Measurements from ENCODE around the gene WFS1. TPM values are rescaled to one million over a fixed set of nuclear protein-coding genes. Genes with fewer than 3 reads are reported as not detected.

The WFS1 gene
- total and polyA plus RNA-seq, 2 of the 8 experiments (the other 6 are each of a cell fraction or from before 2014, with no cell fraction given) = 29.1 to 43.1 TPM

DNA sequence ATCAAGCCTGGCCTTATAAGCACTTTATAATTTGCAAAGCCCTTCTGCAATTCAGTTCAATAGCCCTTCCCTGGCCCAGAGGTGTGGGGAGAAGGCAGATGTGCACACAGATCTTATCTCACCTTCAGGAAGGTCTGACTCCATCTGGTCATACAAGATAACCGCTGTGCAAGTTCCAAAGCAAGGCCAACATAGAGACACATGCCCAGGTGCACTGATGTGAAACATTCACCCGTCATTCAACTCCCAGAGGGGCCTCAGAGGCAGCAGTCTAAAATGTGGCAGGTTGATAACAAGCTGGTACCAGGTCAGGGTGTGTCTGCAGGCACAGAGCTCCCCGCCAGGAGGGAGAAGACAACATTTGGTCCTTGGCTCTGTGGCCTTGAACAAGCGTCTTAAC lies 10.9 kb upstream of the WFS1 start:
- Histone ChIP-seq H3K36me3 (ENCODE audit: control insufficient read depth in 2 of 4, insufficient read depth in 4 of 4, low read length in 3 of 4) (no peaks in the 10 kb centered on the region), H3K27ac (ENCODE audit: low read depth, low read length) (no peak overlapping the region), H4K8ac (ENCODE audit: extremely low read depth, insufficient read depth, low read length) (no peak overlapping the region), H4K5ac (ENCODE audit: insufficient read length, low read depth, low read length) (no peak overlapping the region), H3K79me1 (ENCODE audit: low read depth, low read length) (no peaks in the 10 kb centered on the region), H3K9ac (replicated peaks in 1 of 4; ENCODE audit: extremely low read depth in 1 of 4, low read depth in 3 of 4, low read length in 3 of 4) (no peak overlapping the region), H2BK12ac (ENCODE audit: low read depth, low read length) (no peak overlapping the region; the same call in 1 of the 2 replicates), H2BK20ac (ENCODE audit: low read length) (no peak overlapping the region), H3K4ac (replicated peaks; ENCODE audit: insufficient read length, low read depth, low read length) (no peak overlapping the region), H2AFZ (ENCODE audit: low read length) (no peak overlapping the region), H3K23ac (ENCODE audit: insufficient read length) (no peak overlapping the region), H2BK15ac (ENCODE audit: low read length) (no peak overlapping the region), H3K4me3 (ENCODE audit: extremely low read depth in 1 of 4, insufficient read depth in 2 of 4, low read depth in 3 of 4, low read length in 4 of 4) (no peak overlapping the region), H3K23me2 (ENCODE audit: low read depth, low read length) (no peaks in the 10 kb centered on the region), H3K56ac (replicated peaks; ENCODE audit: insufficient read length, low read depth, low read length) (no peak overlapping the region), H3K4me1 (replicated peaks in 1 of 4; ENCODE audit: control insufficient read depth in 3 of 4, insufficient read depth in 4 of 4, low read length in 3 of 4) (peaks cover 0 to 6% (median 5%) of the 10 kb centered on the region in 4 experiments; a peak in 5 of 7 replicates), H2AK5ac (ENCODE audit: low read depth, low read length) (no peak overlapping the region), H2BK5ac (ENCODE audit: low read depth, low read length) (no peak overlapping the region), H3K79me2 (ENCODE audit: control insufficient read depth in 1 of 2, insufficient read depth in 2 of 2, low read length in 2 of 2) (no peaks in the 10 kb centered on the region), H3K27me3 (replicated peaks in 1 of 4; ENCODE audit: control insufficient read depth in 3 of 4, extremely low read depth in 1 of 4, insufficient read depth in 3 of 4, low read length in 3 of 4) (no peaks in the 10 kb centered on the region; a peak in 2 of 7 replicates), H2BK120ac (replicated peaks; ENCODE audit: low read depth, low read length) (no peak overlapping the region), H3K9me3 (ENCODE audit: insufficient read depth in 2 of 2, low read depth in 1 of 2, low read length in 1 of 2) (no peaks in the 10 kb centered on the region), H3K18ac (ENCODE audit: extremely low read depth, low read length) (no peak overlapping the region), H3K4me2 (ENCODE audit: insufficient read depth in 1 of 2, low read depth in 2 of 2, low read length in 2 of 2) (no peak overlapping the region), H3K14ac (ENCODE audit: insufficient read length) (no peak overlapping the region), H4K20me1 (replicated peaks in 1 of 2; ENCODE audit: control insufficient read depth in 1 of 2, insufficient read depth in 2 of 2, low read length in 2 of 2) (no peaks in the 10 kb centered on the region), H4K91ac (replicated peaks; ENCODE audit: insufficient read length, low read length) (no peak overlapping the region)
- POLR2A ChIA-PET (ENCODE audit: partially characterized antibody) = interaction anchor here (0.9 kb wide), 1 partner anchor 13 kb away, joined by 3 read pairs; no protein-coding TSS in a partner anchor
- WGBS, 2 experiments (ENCODE audit: extremely low coverage in 1 of 2, insufficient coverage in 1 of 2, insufficient read length in 1 of 2, insufficient replicate concordance in 2 of 2, low coverage in 1 of 2, low lambda C conversion rate in 2 of 2, missing lambda C conversion rate in 1 of 2) = 89% methylated on average over 4 of the region's 4 CpGs; no CpG with 5 or more reads in 1 of the 2 experiments
- CTCF ChIA-PET (ENCODE audit: partially characterized antibody) = interaction anchor here (1.0 to 37.7 kb wide), 5 partner anchors 7 to 260 kb away, joined by 3 to 908 read pairs (median 123); partner anchors contain the start of gene WFS1
- DNase-seq (ENCODE audit: low read depth in 1 of 2, low spot score in 2 of 2) (no peak), FAIRE-seq (no peak)
- TF ChIP-seq MAFK (IDR thresholded peaks at IDR 0.05; ENCODE audit: low read depth, low read length) (no peak), GTF2F1 (IDR thresholded peaks at IDR 0.05; ENCODE audit: borderline replicate concordance, low read depth, low read length) (no peak), POLR2AphosphoS5 (IDR thresholded peaks at IDR 0.05; ENCODE audit: low read depth, low read length) (no peak), FOSL1 (IDR thresholded peaks at IDR 0.05; ENCODE audit: insufficient read depth, low read depth, low read length) (no peak), TCF12 (IDR thresholded peaks at IDR 0.05; ENCODE audit: low read depth, low read length) (no peak), JUN (IDR thresholded peaks at IDR 0.05; ENCODE audit: low read depth, low read length) (no peak), TAF1 (IDR thresholded peaks at IDR 0.05; ENCODE audit: low read depth, low read length) (no peak), CHD1 (IDR thresholded peaks at IDR 0.05; ENCODE audit: low read depth, low read length) (no peak), SP2 (IDR thresholded peaks at IDR 0.05; ENCODE audit: low read length) (no peak), RBBP5 (IDR thresholded peaks at IDR 0.05; ENCODE audit: borderline replicate concordance, low read depth, low read length) (no peak), SIN3A (conservative IDR thresholded peaks at IDR 0.05 in 1 of 2, IDR thresholded peaks at IDR 0.05 in 1 of 2; ENCODE audit: low read depth in 1 of 2, low read length in 2 of 2) (no peak), CBX8 (IDR thresholded peaks at IDR 0.05; ENCODE audit: borderline replicate concordance, low read depth, low read length) (no peak), KDM5A (IDR thresholded peaks at IDR 0.05; ENCODE audit: low read length) (no peak), BACH1 (IDR thresholded peaks at IDR 0.05; ENCODE audit: low read length) (no peak), SP4 (IDR thresholded peaks at IDR 0.05; ENCODE audit: low read length) (no peak)
- TF ChIP-seq, protein P1, sequence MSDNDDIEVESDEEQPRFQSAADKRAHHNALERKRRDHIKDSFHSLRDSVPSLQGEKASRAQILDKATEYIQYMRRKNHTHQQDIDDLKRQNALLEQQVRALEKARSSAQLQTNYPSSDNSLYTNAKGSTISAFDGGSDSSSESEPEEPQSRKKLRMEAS (IDR thresholded peaks at IDR 0.05) = no peak
